ENCODE data around the gene TANK.

- TF ChIP-seq CTCF (IDR thresholded peaks at IDR 0.05; ENCODE audit: low read depth, low read length, missing input control) (no peak), FOXA1 (IDR thresholded peaks at IDR 0.05) (no peak), RAD21 (IDR thresholded peaks at IDR 0.05) (no peak), TAF1 (conservative IDR thresholded peaks at IDR 0.05) (no peak), ATF3 (IDR thresholded peaks at IDR 0.05) (no peak), MAX (IDR thresholded peaks at IDR 0.05) (no peak), REST (IDR thresholded peaks at IDR 0.05) (no peak), RXRA (IDR thresholded peaks at IDR 0.05) (no peak)
Observed at GRCh38 chr2:161119483-161119882, 40.7 kb upstream of the TANK start.
